Hippocampal formation (tissue), 2 donors: ENCODE results near the gene SEMA4D.

ENCODE experiments used
- DNase-seq, 2 donors: peaks; one replicate each; lab custom pipeline; 2025; lab: John Stamatoyannopoulos, UW

Gene SEMA4D

GRCh38 chr9:89465001-89465451 lies 32.9 kb downstream of the SEMA4D start:
- no peak for DNase-seq

- DNase-seq = no peak
Observed at GRCh38 chr9:89464300-89464901, 33.5 kb downstream of the SEMA4D start.

GRCh38 chr9:89462817-89463683 lies 34.9 kb downstream of the SEMA4D start:
- DNase-seq = peak in 1 of 2 donors; percentile 48

GRCh38 chr9:89462199-89462598 lies 35.7 kb downstream of the SEMA4D start:
- no peak for DNase-seq

GRCh38 chr9:89461265-89461664 lies 36.6 kb downstream of the SEMA4D start:
- DNase-seq = no peak

- DNase-seq = no peak
Observed at GRCh38 chr9:89460551-89460950, 37.4 kb downstream of the SEMA4D start.

- DNase-seq = no peak
Observed at GRCh38 chr9:89458768-89459496, 39.0 kb downstream of the SEMA4D start.

- no peak for DNase-seq
Observed at GRCh38 chr9:89457376-89457855, 40.5 kb downstream of the SEMA4D start.

GRCh38 chr9:89455356-89455824 lies 42.5 kb downstream of the SEMA4D start:
- no peak for DNase-seq

GRCh38 chr9:89454498-89455355 lies 43.2 kb downstream of the SEMA4D start:
- peak in 1 of 2 donors; percentile 30 for DNase-seq

- DNase-seq = peak; percentile 70 to 76
Observed at GRCh38 chr9:89453452-89453851, 44.5 kb downstream of the SEMA4D start.

GRCh38 chr9:89452561-89452960 lies 45.4 kb downstream of the SEMA4D start:
- DNase-seq = no peak

- DNase-seq = no peak
Observed at GRCh38 chr9:89450213-89450612, 47.7 kb downstream of the SEMA4D start.

GRCh38 chr9:89449261-89449671 lies 48.6 kb downstream of the SEMA4D start:
- no peak for DNase-seq

GRCh38 chr9:89448821-89449220 lies 49.1 kb downstream of the SEMA4D start:
- peak in 1 of 2 donors; percentile 75 for DNase-seq

- DNase-seq = peak; percentile 83 to 96
Observed at GRCh38 chr9:89448381-89448780, 49.5 kb downstream of the SEMA4D start.

GRCh38 chr9:89447416-89447815 lies 50.5 kb downstream of the SEMA4D start:
- no peak for DNase-seq

- no peak for DNase-seq
Observed at GRCh38 chr9:89446961-89447310, 51.0 kb downstream of the SEMA4D start.

- no peak for DNase-seq
Observed at GRCh38 chr9:89446261-89446960, 51.5 kb downstream of the SEMA4D start.

GRCh38 chr9:89445801-89446251 lies 52.1 kb downstream of the SEMA4D start:
- DNase-seq = no peak
